Measurements from ENCODE around the gene ZNF135.

DNA sequence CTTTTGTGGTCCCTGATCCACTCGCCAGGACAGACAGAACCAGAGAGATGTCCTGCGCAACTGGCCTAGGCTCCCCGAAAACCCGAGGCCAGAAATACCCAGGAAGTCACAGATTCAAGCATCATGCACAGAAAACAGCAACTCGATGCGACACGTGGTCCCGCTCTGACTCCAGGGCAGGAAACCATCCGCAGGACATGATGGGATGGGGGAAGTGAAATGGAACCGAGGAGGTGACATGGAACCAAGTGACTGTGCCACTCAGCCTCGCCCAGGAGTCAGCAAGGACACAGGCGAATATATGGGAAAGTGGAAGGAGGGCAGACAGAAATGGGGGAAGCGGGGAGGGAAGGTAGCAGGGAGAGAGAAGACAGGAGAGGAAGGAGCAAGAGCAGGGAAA, 37.8 kb downstream of the ZNF135 start:
- TF ChIP-seq, protein P1, sequence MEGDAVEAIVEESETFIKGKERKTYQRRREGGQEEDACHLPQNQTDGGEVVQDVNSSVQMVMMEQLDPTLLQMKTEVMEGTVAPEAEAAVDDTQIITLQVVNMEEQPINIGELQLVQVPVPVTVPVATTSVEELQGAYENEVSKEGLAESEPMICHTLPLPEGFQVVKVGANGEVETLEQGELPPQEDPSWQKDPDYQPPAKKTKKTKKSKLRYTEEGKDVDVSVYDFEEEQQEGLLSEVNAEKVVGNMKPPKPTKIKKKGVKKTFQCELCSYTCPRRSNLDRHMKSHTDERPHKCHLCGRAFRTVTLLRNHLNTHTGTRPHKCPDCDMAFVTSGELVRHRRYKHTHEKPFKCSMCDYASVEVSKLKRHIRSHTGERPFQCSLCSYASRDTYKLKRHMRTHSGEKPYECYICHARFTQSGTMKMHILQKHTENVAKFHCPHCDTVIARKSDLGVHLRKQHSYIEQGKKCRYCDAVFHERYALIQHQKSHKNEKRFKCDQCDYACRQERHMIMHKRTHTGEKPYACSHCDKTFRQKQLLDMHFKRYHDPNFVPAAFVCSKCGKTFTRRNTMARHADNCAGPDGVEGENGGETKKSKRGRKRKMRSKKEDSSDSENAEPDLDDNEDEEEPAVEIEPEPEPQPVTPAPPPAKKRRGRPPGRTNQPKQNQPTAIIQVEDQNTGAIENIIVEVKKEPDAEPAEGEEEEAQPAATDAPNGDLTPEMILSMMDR (IDR thresholded peaks at IDR 0.05; ENCODE audit: insufficient read depth, low read depth, low read length), result no peak
- TF ChIP-seq EZH2 (IDR thresholded peaks at IDR 0.05; ENCODE audit: insufficient read depth, low read length), result no peak

Measured in astrocyte (in vitro differentiated cells and primary cell).